Stimulated activated CD4-positive, alpha-beta T cell treated with anti-CD3 and anti-CD28 coated beads, Interleukin-15, amount 100 ng/mL, for 24 hours (primary cell): Measurements from ENCODE around the gene LGALS7B.
"Not testable (repeated sequence)": the region's sequence is repeated elsewhere in the genome, so short reads cannot be mapped to it uniquely, and the experiment has no call there.

Experiments
- DNase-seq: peaks from one replicate; pipeline ENCODE4 v3.0.0-alpha.2; 2020

The LGALS7B gene

GRCh38 chr19:38788478-38789243 lies at the start of gene LGALS7B:
TSS of gene LGALS7B (plus strand) at chr19:38789200. CDS start at chr19:38789227, 27 bp downstream.
- DNase-seq = no peak

- DNase-seq = peak; percentile 24
Observed at GRCh38 chr19:38739440-38740256, 49.4 kb upstream of the LGALS7B start.

GRCh38 chr19:38740257-38740592 lies 48.8 kb upstream of the LGALS7B start:
- DNase-seq = no peak

GRCh38 chr19:38740932-38741331 lies 48.1 kb upstream of the LGALS7B start:
- no peak for DNase-seq

GRCh38 chr19:38741670-38742069 lies 47.3 kb upstream of the LGALS7B start:
- DNase-seq = no peak

GRCh38 chr19:38742296-38742695 lies 46.7 kb upstream of the LGALS7B start:
- no peak for DNase-seq

GRCh38 chr19:38742906-38743305 lies 46.1 kb upstream of the LGALS7B start:
- no peak for DNase-seq

GRCh38 chr19:38743394-38744297 lies 45.4 kb upstream of the LGALS7B start:
- DNase-seq = no peak

GRCh38 chr19:38744298-38744681 lies 44.7 kb upstream of the LGALS7B start, which contains the start of gene CAPN12:
TSS of gene CAPN12 (minus strand) at chr19:38744474. CDS start at chr19:38744165, 309 bp downstream.
- no peak for DNase-seq

- no peak for DNase-seq
Observed at GRCh38 chr19:38744874-38745273, 44.1 kb upstream of the LGALS7B start.

GRCh38 chr19:38745316-38745715 lies 43.7 kb upstream of the LGALS7B start:
- no peak for DNase-seq

- DNase-seq = not testable (repeated sequence)
Observed at GRCh38 chr19:38753783-38754182, 35.2 kb upstream of the LGALS7B start.

GRCh38 chr19:38754196-38754595 lies 34.8 kb upstream of the LGALS7B start:
- not testable (repeated sequence) for DNase-seq

GRCh38 chr19:38759590-38760003 lies 29.4 kb upstream of the LGALS7B start:
- DNase-seq = no peak

- not testable (repeated sequence) for DNase-seq
Observed at GRCh38 chr19:38760805-38761517, 28.0 kb upstream of the LGALS7B start.

- DNase-seq = not testable (repeated sequence)
Observed at GRCh38 chr19:38761884-38762389, 27.1 kb upstream of the LGALS7B start.

- DNase-seq = no peak
Observed at GRCh38 chr19:38763795-38764220, 25.2 kb upstream of the LGALS7B start.

GRCh38 chr19:38765214-38765613 lies 23.8 kb upstream of the LGALS7B start:
- no peak for DNase-seq

GRCh38 chr19:38766276-38767047 lies 22.5 kb upstream of the LGALS7B start:
- DNase-seq = no peak

- DNase-seq = peak; percentile 90
Observed at GRCh38 chr19:38769635-38770211, 19.3 kb upstream of the LGALS7B start.
